D341Med (cell line): Measurements from ENCODE around the gene AIDA.
"Not testable (repeated sequence)": the region's sequence is repeated elsewhere in the genome, so short reads cannot be mapped to it uniquely, and the experiment has no call there.

Experiments
- DNase-seq: peaks from one replicate; pipeline ENCODE4 v3.0.0; 2012; ENCODE audit warnings: low spot score

Gene AIDA

GRCh38 chr1:222711319-222712252 is 705 bp downstream of the AIDA start:
- peak; percentile 72 for DNase-seq

GRCh38 chr1:222709700-222710153 is 2.6 kb downstream of the AIDA start:
- no peak for DNase-seq

- DNase-seq = no peak
These were observed 5.5 kb downstream of the AIDA start for GRCh38 chr1:222706815-222707214.

- no peak for DNase-seq
These were observed 8.0 kb downstream of the AIDA start for GRCh38 chr1:222704260-222704659.

- DNase-seq = no peak
These were observed 10.1 kb downstream of the AIDA start for GRCh38 chr1:222702210-222702609.

GRCh38 chr1:222697826-222698225 is 14.5 kb downstream of the AIDA start:
- DNase-seq = no peak

GRCh38 chr1:222697203-222697602 is 15.1 kb downstream of the AIDA start:
- DNase-seq = no peak

GRCh38 chr1:222696741-222697140 is 15.6 kb downstream of the AIDA start:
- DNase-seq = no peak

- no peak for DNase-seq
These were observed 17.4 kb downstream of the AIDA start for GRCh38 chr1:222694927-222695326.

GRCh38 chr1:222691016-222691415 is 21.3 kb downstream of the AIDA start:
- DNase-seq = peak; percentile 41

GRCh38 chr1:222680080-222680479 is 32.2 kb downstream of the AIDA start:
- no peak for DNase-seq

GRCh38 chr1:222670110-222670509 is 42.2 kb downstream of the AIDA start:
- no peak for DNase-seq

- DNase-seq = not testable (repeated sequence)
These were observed 43.2 kb downstream of the AIDA start for GRCh38 chr1:222669107-222669506.

GRCh38 chr1:222668184-222668583 is 44.1 kb downstream of the AIDA start:
- DNase-seq = not testable (repeated sequence)

GRCh38 chr1:222665964-222666363 is 46.3 kb downstream of the AIDA start:
- DNase-seq = no peak

- no peak for DNase-seq
These were observed 48.8 kb downstream of the AIDA start for GRCh38 chr1:222663431-222663934.

- no peak for DNase-seq
These were observed 54.4 kb downstream of the AIDA start for GRCh38 chr1:222657899-222658298.

GRCh38 chr1:222656391-222657155 is 55.7 kb downstream of the AIDA start:
- no peak for DNase-seq

- DNase-seq = no peak
These were observed 57.4 kb downstream of the AIDA start for GRCh38 chr1:222654849-222655248.

GRCh38 chr1:222653178-222653827 is 59.0 kb downstream of the AIDA start:
- no peak for DNase-seq

- no peak for DNase-seq
These were observed 59.6 kb downstream of the AIDA start for GRCh38 chr1:222652676-222653075.

- DNase-seq = no peak
These were observed 67.7 kb downstream of the AIDA start for GRCh38 chr1:222644636-222644980.
